Retina (tissue), 1 donor: ENCODE data around the gene WWOX.

Source experiments
- DNase-seq: peaks from one replicate; pipeline ENCODE4 v3.0.0-alpha.2; 2016

The WWOX gene

DNA sequence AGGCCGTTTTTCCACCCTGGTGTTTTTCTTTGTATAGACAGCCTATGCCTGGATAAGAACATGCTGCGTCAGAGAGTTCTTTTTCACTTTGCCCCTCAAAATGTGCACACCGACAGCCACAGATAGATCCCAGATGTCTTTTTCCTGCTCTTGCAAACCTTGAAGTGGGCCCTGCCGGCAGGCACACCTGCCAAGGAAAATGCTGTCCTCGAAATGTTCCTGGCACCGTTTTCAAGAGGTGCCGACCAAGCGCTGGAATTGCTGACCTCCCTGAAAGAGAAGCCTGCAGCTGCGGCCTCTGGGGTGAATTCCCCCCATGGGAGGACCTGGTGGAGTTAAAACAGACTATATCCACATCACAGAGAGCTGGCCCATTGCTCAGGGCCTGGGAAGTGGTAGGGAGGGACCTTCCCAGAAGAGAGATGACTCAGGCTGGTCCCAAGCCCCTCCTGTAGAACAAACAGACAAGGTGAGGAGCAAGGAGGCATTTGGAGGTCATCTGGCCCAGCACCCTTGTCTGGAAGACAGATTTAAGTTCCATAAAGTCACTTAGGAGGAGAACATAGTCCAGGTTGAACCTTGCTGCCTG is 833.0 kb downstream of the WWOX start:
- no peak for DNase-seq

DNA sequence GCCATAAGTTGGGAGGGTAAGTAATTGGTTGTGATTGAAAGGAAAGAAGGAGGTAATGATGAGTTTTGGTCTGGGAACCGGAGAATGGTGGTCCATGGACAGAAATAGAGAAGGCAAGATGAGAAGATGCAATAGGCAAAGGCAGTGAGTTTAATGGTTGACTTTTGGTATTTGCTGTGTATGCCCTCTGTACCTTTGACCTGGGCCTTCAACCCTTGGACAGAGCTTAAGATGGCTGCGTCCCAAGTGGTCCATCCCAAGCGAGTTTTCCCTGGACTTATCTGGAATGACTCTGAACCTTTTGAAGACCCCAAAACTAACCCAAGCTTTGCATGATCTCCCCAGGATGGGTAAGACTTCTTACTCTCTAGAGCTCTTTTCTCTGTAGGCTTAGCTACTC is 836.6 kb downstream of the WWOX start:
- DNase-seq: no peak

DNA sequence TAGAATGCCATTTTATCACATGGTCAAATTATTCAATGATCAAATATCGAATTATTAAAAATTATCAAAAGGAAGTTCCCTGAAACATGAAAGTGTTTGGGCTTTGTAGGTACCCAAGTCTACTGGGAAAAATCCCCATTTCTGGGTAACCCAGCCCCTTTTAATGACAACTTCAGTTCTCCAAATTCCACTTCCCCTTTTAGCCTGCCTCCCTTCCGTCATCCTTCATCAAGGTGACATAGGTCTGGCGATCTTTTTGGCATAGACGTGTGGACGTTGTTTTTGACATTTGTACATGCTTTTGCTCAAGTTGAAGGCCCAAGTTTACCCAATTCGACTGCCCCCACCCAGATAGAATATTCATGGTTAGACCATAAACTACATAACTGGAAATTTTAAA is 840.1 kb downstream of the WWOX start:
- DNase-seq: no peak

DNA sequence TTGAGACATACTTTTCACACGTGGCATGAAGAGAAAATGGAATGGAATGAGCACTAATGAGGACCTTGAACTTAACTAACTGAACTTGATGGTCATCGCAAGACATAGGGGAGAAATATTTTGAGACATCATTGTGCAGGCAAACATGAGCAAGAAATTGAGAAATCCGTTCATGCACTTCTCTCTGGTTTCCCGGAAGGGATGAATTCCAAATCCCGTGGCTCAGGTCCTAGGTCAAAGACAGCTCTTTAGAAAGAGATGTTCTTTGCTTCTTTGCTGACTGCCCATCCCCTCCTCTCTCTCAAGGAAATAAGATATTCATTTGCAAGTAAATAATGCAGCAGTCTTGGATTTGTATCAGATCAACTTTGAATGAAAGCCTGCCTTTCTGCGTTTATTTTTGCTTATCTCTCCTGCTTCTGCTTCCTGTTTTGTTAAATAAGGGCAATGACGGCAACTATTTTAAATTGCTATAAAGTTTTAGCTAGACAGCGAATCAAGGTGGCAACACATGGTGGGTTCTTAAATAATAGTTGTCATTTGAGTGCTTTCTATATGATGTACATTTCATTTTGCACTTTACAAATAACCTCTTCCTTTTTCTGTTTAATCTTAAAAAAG is 843.3 kb downstream of the WWOX start:
- DNase-seq: no peak

DNA sequence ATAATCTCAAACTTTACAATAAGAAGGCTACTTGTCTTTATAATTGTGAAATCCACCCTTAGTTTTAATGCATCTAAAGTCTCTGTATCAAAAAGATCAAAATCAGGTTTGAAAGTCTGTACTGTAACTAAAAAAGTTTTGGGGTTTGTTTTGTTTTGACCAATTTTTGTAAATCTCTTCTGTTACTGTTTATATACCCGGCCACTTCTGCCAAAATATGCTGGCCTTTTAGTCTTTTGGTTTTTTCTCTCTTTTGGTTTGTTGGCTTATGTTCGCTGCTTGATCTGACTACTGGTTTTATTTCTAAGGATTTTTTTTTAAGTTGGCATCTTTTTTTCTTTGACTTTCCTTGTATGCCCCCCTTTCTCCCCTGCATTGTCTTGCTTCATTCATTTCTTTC is 845.9 kb downstream of the WWOX start:
- DNase-seq: no peak

DNA sequence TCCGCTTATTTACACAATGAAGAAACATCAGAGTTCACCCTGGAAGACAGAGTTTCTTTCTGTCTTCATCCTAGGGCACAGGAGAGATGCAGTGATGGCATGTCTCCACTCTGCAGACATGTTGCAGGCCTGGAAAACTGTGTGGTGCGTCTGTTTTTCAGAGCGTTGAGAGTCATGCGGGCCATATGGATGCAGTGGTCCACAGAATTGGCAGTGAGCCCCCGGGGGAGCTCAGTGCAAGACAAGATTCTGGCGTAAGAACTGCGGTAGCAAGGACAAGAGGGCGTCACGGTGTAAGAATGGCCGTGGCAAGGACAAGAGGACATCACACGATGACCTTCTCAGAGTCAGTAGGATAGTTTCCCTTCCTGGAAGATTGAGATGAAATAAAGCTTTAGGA is 847.1 kb downstream of the WWOX start:
- no peak for DNase-seq

DNA sequence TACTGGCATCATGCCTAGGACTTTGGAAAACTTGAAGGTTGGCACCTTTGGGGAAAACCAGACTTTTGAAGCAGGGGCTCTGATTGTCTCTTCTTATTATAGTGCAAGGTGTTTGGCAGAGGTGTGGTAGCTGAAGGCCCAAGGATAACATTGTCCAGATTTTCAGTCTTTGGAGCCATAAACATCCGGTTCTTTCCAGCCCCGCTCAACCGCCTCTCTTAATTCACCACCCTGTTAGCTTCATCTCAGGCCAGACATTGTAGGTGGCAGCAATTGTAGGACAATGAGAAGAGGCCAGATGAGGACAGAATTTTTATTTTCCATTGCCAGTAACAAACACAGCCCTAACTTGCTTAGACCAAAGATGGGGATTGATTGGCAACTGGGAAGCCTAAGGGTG is 851.3 kb downstream of the WWOX start:
- DNase-seq: no peak

DNA sequence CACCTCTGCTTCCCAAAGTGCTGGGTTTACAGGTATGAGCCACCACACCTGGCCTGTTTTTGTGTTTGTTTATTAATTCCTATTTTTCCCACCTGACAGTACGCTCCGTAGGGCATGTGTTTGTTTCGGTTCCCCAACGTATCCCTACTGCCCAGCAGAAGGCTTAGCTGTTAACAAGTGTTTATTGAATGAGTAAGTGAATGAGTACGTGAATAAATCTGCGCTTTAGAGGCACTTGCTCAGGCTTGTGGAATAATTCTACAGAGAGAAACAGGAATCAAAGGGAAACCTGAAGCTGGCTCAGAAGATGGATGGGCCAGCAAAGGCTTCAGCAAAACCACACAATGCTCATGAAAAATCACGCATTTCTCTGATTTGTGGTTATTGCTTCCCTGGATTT is 853.2 kb downstream of the WWOX start:
- no peak for DNase-seq

DNA sequence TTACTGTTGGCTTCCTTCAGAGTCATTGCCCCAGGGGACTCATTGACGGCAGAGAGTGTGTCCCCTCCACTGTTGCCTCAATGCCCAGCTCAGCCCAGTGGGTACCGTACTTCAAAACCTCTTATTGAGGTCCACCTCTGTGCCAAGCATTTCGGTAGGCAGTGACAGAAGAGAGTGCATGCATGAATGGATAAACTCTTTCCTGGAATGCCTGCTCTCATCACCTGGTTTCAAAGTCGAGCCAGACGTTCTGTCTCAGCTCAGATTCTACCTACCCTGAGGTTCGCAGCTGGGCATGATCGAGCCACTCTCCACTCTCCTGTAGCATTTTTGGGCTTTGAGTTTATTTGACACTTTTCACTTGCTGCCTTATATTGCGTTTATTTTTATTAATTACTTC is 854.1 kb downstream of the WWOX start:
- DNase-seq: no peak

DNA sequence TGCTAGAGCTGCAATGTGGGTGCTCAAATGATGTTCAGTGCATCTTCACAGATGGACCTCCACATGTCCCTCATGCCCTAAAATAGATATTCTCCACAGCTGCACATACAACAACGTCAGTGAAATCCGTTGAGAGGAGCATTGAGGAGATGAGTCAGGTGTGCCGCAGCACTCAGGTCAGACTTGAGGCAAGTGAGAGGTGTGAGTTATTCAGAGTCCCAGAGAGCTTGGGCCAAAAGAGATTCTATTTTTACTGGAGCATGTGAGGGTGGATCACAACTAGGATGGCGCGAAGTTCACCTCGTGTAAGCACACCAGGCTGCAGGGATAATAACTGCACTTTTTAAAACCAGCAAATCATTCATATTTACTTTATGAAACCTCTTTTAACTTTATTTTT is 855.8 kb downstream of the WWOX start:
- DNase-seq: no peak

DNA sequence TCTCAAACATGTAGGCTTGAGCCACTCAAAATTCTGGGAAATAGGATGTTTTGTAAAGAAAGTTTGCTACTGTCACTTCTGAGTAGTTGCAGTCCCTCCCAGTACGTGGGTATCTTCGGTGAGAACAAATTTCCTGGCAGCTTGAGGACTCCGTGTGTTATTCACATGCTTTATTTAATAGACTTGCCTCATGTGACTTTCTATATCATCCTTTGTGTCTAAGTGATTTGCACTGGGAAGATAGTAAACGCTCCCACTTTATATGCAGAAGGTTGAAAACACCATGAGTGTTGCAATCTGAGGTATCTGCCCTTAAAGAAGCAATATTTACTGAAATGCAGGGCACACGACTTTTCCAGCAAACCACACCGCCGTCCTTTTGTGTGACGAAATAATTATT is 857.4 kb downstream of the WWOX start:
- DNase-seq: peak; percentile 26

DNA sequence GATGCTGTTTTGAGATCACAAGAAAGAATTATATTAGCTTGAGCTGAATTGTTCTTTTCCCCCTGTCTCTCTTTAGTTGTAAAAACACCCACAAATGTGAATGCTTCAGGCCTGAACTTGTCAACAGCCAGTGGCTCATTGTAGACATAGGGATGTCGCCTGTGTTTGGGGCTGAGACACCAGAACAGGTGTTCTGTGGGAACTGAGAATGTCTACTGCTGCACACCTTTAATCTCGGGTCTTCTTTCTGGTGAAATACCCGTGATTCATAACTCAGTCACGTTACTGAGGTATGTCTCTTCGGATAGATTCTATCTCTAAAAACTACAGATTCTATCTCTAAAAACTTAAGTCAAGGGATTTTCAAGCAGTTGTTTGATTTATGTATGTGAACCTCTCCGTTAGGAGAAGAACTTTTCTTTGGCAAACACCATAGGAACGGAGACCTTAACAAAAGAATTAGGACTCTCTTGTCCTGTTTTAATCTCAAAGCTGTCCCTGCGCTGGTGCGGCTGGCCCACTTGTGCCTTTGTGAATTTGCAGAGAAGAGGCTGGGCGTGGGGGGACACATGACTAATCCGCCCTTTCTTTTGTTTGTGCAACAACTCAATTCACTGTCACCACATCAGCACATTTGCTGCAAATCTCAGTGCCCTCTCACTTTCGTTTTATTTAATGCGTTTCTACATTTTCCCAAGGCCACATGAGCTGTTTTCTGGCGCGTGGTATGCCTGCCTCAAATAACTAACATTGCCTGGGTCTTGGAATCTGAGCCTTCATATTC is 858.1 kb downstream of the WWOX start:
- peak; percentile 61 for DNase-seq

DNA sequence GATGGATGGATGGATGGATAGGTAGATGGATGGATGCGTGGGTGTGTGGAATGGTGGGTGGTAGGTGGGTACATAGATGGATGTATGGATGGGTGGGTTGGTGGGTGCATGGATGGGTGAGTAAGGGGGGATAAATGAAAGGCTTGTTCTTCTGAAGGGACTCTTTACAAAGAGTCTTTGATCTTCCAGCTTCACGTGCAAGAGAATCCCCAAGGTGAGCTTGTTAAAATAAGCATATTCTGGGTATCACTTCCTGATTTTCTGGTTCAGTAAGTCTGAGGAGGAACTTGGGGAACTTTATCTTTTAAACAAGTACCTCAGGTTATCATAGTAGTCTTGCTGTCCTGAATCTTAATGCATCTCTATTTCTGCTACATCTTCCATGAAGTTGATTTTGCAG is 862.0 kb downstream of the WWOX start:
- DNase-seq: no peak

DNA sequence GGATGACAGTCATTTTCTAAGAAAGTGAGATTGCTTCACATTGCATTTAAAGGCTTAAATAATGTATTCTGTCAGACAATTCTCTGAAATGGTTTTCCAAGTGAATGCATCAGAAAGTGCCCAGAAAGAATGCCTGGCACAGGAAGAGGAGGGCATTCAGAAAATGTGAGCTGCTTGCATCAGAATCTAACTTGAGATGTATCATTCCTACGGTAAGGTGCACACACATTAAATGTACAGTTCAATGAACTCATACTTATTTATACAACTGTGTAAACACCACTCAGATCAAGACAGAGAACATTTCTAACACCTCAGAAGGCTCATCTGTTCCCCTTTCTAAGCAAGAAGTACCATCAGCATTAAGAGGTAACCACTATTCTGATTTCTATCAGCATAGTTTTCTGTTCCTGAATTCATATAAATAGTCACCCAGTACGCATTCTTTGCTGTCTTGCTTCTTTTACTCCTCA is 863.0 kb downstream of the WWOX start:
- no peak for DNase-seq

DNA sequence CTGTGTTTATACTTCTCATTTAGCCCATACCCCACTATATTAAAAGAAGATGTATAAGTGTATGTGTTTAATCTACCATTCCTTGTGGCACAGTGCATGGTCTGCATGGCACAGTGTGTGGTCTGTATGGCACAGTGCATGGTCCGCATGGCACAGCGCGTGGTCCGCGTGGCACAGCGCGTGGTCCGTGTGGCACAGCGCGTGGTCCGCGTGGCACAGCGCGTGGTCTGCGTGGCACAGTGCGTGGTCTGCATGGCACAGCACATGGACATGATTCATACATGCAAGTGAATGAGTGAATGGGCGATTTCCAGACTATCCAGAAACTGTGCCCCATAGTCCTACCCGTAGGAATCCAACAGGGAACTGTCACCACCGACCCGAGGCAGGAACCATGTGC is 868.5 kb downstream of the WWOX start:
- DNase-seq: no peak

DNA sequence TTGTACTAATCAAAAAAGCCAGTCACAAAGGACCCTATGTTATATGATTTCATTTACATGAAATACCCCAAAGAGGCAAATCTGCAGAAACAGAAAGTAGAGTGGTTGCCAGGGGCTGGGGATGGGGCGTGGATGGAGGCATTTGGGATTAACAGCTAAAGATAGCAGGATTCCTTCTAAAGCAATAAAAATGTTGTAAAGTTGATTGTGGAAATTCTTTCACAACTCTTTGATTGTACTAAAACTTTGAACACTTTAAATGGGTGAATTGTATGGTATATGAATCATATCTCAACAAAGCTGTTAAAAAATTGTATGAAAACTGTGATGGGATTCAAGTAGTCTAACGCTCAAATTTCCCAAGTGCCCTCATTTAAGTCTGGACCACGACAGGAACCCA is 870.3 kb downstream of the WWOX start:
- DNase-seq: no peak

DNA sequence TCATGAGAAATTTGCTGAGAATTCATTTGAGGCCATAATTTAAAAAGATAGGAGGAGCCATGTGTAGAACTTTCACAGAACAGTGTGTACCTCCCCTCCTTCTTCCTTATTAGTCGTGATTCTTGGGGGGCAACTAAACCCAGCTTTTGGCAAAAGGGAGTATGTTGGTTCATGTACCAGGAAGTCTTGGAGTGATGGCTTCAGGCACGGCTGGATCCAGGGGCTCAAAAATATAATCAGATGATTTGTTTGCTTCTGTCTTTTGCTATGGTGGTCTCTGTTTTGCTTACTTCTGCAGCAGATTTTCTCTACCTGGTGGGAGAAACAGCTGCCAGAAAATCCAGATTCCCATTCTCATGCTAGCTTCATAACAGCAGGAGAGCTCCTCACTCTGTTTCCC is 871.2 kb downstream of the WWOX start:
- no peak for DNase-seq

DNA sequence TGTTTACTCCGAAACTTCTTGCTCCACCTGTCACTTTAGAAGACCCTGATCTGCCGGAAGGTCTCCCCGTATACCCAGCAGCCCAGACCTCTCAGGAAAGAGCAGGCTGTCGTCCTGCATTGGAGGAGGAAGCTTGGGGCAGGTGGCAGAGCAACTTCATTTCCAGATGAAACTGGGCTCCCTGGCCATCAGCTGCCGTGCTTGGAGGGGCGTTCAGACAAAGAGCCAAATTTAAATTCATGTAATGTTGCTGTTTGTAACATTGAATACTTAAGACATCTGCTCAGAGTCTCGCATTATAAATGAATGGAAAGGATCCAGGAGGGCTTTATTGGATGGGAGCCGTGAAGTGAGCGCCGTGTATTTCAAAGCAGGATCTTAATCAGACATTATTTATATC is 872.6 kb downstream of the WWOX start:
- DNase-seq: no peak

DNA sequence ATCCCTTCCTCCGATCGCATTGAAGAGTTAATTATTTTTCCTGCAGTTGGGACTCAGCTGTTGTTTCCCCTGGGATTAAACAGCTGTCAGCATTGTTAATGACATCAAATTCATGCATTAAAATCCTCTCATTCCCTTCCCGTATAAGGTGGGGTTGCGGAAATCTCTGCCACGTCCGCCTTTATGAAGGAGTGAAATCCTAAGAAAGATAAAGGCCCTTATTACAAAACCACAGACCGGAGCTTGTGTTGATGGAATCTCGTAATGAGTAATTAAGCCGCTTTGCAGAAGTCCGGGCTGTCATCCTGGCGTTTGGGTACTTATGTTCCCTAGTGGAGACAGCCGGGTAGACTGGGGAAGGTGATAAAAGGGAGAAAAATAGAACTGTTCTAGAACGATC is 873.5 kb downstream of the WWOX start:
- DNase-seq: peak; percentile 65

DNA sequence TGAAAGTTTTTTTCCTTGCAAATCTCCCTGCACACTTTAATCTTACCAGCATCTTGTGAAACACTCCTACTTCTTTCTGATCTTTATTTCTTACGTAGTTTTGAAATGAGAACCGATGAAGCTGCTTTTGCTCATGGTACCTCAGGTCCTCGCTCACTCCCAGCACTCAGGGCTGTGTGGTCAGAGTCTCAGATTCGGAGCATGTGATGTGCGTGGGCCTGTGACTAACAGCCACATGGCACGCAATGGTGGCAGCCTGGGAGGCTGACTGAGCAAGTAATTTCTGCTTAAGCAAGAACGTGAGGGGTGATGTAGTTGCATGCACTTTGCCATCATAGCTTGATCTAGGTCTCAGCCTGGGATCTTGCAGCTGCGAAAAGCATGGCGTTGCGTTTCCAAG is 876.8 kb downstream of the WWOX start:
- DNase-seq: no peak

DNA sequence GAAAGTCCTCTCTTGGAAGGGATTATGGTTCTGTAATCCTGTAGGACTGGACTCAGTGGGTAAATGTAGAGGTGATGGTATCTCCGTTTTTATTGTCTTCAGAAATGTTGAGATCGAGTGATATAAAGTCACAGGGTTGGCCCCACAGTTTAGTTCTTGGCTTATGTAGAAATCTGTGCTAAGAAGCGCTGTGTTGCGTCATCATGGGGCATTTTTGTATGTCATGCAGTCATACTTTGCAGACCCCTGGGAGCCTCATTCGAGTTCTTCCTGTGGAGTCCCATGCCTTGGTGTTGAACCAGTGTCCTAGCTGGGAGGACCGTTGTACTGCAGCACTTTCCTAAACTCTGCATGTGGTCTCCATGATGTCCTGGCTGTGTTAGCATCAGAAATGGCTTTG is 881.4 kb downstream of the WWOX start:
- no peak for DNase-seq

DNA sequence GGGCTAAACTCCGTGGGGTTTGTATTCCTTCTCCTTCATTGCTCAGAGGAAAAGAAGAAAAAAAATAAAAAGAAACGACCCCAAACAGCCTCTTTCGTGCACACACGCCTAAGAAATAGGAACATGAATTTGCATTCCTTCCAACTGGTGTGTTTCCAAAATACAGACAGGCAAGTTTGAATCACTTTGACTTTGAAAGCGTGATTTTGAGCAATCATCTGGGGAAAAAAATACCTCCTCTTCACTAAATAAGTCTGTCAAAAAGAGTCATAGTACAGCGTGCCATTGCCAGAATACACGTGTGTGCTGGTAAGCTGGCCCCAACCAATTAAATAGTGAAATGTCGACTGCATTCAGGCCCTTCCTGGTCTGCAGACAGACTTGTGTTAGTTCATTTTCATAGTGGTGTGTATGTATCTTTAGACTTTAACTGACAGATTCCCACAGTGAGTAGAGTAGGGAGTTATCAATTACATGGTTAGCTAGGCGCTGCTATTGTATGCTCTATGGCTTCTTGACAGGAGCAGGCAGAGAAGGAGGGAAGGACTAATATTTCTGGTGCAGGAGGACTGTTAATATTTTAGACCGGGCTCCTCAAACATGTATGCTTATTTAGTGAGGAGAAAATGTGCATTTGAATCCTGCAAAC is 882.8 kb downstream of the WWOX start:
- DNase-seq: no peak

DNA sequence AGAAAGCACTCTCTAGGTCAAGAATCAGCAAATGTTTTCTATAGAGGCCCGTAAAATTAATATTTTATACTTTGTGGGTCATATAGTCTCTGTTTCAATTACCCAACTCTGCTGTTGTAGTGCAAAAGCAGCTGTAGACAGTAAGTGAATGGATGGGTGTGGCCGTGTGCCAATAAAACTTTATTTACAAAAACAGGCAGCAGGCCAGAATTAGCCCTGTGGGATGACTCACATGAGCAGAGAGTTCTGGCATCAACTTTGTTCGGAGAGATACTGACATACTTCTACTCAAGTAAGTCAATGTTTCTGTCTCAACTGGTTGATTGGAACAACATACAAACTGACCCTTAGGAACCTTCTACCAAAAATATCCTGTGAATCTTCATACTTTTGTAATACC is 884.9 kb downstream of the WWOX start:
- DNase-seq: no peak

DNA sequence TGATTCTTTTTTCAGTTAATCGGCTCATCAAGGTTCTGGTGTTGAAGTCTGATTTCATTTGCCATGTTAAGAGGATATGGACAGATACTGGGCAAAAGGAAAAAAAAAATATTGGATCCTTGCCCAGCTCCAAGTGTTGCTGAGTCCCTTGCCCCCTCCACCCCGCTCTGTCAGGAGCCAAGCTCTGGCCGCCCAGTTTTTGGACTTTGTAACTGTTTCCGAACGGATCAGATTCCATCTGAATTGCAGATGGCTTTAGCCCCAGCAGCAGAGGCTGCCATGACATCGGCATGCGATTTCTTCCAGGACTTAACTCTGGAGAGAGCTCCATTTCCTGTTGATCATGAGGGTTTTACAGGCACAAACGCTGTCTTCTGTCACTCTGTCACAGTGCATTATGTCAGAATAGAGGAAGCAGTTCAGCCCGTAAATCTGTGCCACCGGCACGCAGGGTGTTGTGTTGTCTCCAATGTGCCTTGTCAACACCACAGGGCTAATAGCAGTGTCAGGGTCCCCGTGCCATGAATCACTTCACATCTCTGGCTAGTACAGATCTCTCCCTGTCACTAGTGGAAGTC is 885.5 kb downstream of the WWOX start:
- peak; percentile 72 for DNase-seq
